Uterus (tissue), 4 donors: ENCODE data around the gene C6orf62. TPM values are rescaled to one million over a fixed set of nuclear protein-coding genes. Genes with fewer than 3 reads are reported as not detected.
"Not testable (repeated sequence)": the region's sequence is repeated elsewhere in the genome, so short reads cannot be mapped to it uniquely, and the experiment has no call there.

ENCODE experiments used
- DNase-seq, 2 donors: peaks; one replicate each; pipeline ENCODE4 v3.0.0-alpha.2; 2019 to 2020
- H3K27ac ChIP-seq, 2 donors: fragments of 200-600 bp; sonication (generic); 1 replicate in 1 of 2; 2 replicates in 1 of 2; pipeline ENCODE4 v1.5.1; 2016 to 2018
- H3K27me3 ChIP-seq, 2 donors: fragments of 200-600 bp; sonication (generic); one replicate each; pipeline ENCODE4 v1.5.1; 2018 to 2019; ENCODE audit warnings: control low read depth in 1 of 2
- H3K36me3 ChIP-seq, 2 donors: fragments of 200-600 bp; sonication (generic); one replicate each; pipeline ENCODE4 v1.5.1; 2019; ENCODE audit warnings: control low read depth in 1 of 2
- H3K4me1 ChIP-seq, 2 donors: fragments of 200-600 bp; sonication (generic); one replicate each; pipeline ENCODE4 v1.5.1; 2018 to 2019; ENCODE audit warnings: control low read depth in 1 of 2
- H3K4me3 ChIP-seq, 2 donors: fragments of 200-600 bp; sonication (generic); 1 replicate in 1 of 2; 2 replicates in 1 of 2; pipeline ENCODE4 v1.5.1; 2018 to 2019; ENCODE audit warnings: mild to moderate bottlenecking in 1 of 2
- H3K9me3 ChIP-seq, 2 donors: fragments of 200-600 bp; sonication (generic); one replicate each; pipeline ENCODE4 v1.5.1; 2019; ENCODE audit warnings: control low read depth in 1 of 2
- CTCF ChIP-seq, 4 experiments: fragments of 200-600 bp in 2 of 4; fragments of 450-650 bp in 2 of 4; sonication (generic) in 2 of 4; IDR thresholded peaks; one replicate each; pipeline ENCODE4 v1.5.1; 2016 to 2019; ENCODE audit warnings: antibody characterized with exemption in 4 of 4, mild to moderate bottlenecking in 2 of 4, moderate library complexity in 1 of 4
- POLR2A ChIP-seq, 2 donors: fragments of 450-650 bp; IDR thresholded peaks; one replicate each; pipeline ENCODE4 v1.6.1; 2016; ENCODE audit warnings: antibody characterized with exemption in 2 of 2, mild to moderate bottlenecking in 1 of 2, moderate library complexity in 1 of 2
- intact Hi-C: fragments of 100-400 bp; cut with DNase I; formaldehyde crosslinking; loops from one replicate; pipeline ENCODE4 v1.15.1; 2023; ENCODE audit warnings: low total_unique reads
- total RNA-seq, 4 donors: library from RNA; depleted of rRNA in 3 of 4; stranded (reverse); fragments of >200 nt in 3 of 4; gene quantifications; one replicate each; pipeline versions ENCODE4 v1.1.0 to v1.2.4, GENCODE V29; 2014 to 2023
- donor health status: DM: yes; HTN: yes; CAD: no.

Gene C6orf62
- total RNA-seq, 4 donors from 2014 or later = 14.3 to 93.7 (median 59.9) TPM

- TF ChIP-seq POLR2A (IDR thresholded peaks at IDR 0.05) (no peak), CTCF (IDR thresholded peaks at IDR 0.05) (no peak)
- intact Hi-C loops = no loop called here
- no peaks in the 10 kb centered on the region for H3K36me3 ChIP-seq
Measured at GRCh38 chr6:24752503-24752902, 33.5 kb upstream of the C6orf62 start.

GRCh38 chr6:24750878-24751277 lies 31.9 kb upstream of the C6orf62 start:
- intact Hi-C loops, H3K4me3 ChIP-seq, H3K27me3 ChIP-seq, H3K36me3 ChIP-seq, H3K4me1 ChIP-seq, H3K9me3 ChIP-seq, DNase-seq, H3K27ac ChIP-seq: not testable (repeated sequence)

More at GRCh38 chr6:24752503-24752902, 33.5 kb upstream of the C6orf62 start:
- no peak for DNase-seq
- H3K4me1 ChIP-seq = no peaks in the 10 kb centered on the region
- no peaks in the 10 kb centered on the region for H3K9me3 ChIP-seq
- H3K4me3 ChIP-seq = no peak overlapping the region
- H3K27me3 ChIP-seq = no peaks in the 10 kb centered on the region
- H3K27ac ChIP-seq = no peak overlapping the region

- H3K4me1 ChIP-seq = no peaks in the 10 kb centered on the region
- H3K4me3 ChIP-seq = no peak overlapping the region
- no peaks in the 10 kb centered on the region for H3K27me3 ChIP-seq
- DNase-seq = no peak
- intact Hi-C loops = no loop called here
- TF ChIP-seq POLR2A (IDR thresholded peaks at IDR 0.05) (no peak), CTCF (IDR thresholded peaks at IDR 0.05) (no peak)
- H3K9me3 ChIP-seq = no peaks in the 10 kb centered on the region
- no peak overlapping the region for H3K27ac ChIP-seq
- no peaks in the 10 kb centered on the region for H3K36me3 ChIP-seq
Measured at GRCh38 chr6:24749297-24749696, 30.3 kb upstream of the C6orf62 start.

GRCh38 chr6:24744911-24745310 lies 26.0 kb upstream of the C6orf62 start:
- H3K4me3 ChIP-seq = no peak overlapping the region
- no peak overlapping the region for H3K27ac ChIP-seq
- DNase-seq = no peak
- intact Hi-C loops = no loop called here
- TF ChIP-seq POLR2A (IDR thresholded peaks at IDR 0.05) (no peak), CTCF (IDR thresholded peaks at IDR 0.05) (no peak)
- H3K4me1 ChIP-seq = no peaks in the 10 kb centered on the region
- no peaks in the 10 kb centered on the region for H3K9me3 ChIP-seq
- no peaks in the 10 kb centered on the region for H3K36me3 ChIP-seq
- no peaks in the 10 kb centered on the region for H3K27me3 ChIP-seq

GRCh38 chr6:24743944-24744335 lies 25.0 kb upstream of the C6orf62 start:
- no peaks in the 10 kb centered on the region for H3K36me3 ChIP-seq
- no peak overlapping the region for H3K4me3 ChIP-seq
- H3K9me3 ChIP-seq = no peaks in the 10 kb centered on the region
- no peak overlapping the region for H3K27ac ChIP-seq
- intact Hi-C loops = no loop called here
- no peaks in the 10 kb centered on the region for H3K4me1 ChIP-seq
- H3K27me3 ChIP-seq = no peaks in the 10 kb centered on the region
- no peak for DNase-seq
- TF ChIP-seq POLR2A (IDR thresholded peaks at IDR 0.05) = no peak
- TF ChIP-seq CTCF (IDR thresholded peaks at IDR 0.05) = no peak

GRCh38 chr6:24743265-24743943 lies 24.4 kb upstream of the C6orf62 start:
- no peak for DNase-seq
- Histone ChIP-seq H3K27ac (no peak overlapping the region), H3K36me3 (no peaks in the 10 kb centered on the region), H3K27me3 (no peaks in the 10 kb centered on the region), H3K9me3 (no peaks in the 10 kb centered on the region), H3K4me1 (no peaks in the 10 kb centered on the region), H3K4me3 (no peak overlapping the region)
- intact Hi-C loops = no loop called here
- TF ChIP-seq CTCF (IDR thresholded peaks at IDR 0.05) = no peak
- TF ChIP-seq POLR2A (IDR thresholded peaks at IDR 0.05) = no peak
